ENCODE results near the gene SUSD2. TPM values are rescaled to one million over a fixed set of nuclear protein-coding genes. Genes with fewer than 3 reads are reported as not detected.

SUSD2 gene
- total RNA-seq, 4 donors from 2014 or later: 10.7 to 367 (median 209) TPM

GRCh38 chr22:24176630-24177029 is 4.7 kb upstream of the SUSD2 start:
- TF ChIP-seq CTCF (IDR thresholded peaks at IDR 0.05) (no peak), POLR2A (IDR thresholded peaks at IDR 0.05) (no peak)
- DNase-seq: no peak
- Histone ChIP-seq H3K4me1 (peaks cover 0 to 17% (median 0%) of the 10 kb centered on the region in 4 donors), H3K27me3 (no peaks in the 10 kb centered on the region), H3K27ac (peak overlapping the region in 2 of 4 donors; percentile 6 to 47), H3K4me3 (no peak overlapping the region), H3K9me3 (no peaks in the 10 kb centered on the region), H3K36me3 (peaks cover 0 to 58% (median 0%) of the 10 kb centered on the region in 3 donors)

- peak overlapping the region in 1 of 4 donors; percentile 47 for H3K27ac ChIP-seq
- H3K4me1 ChIP-seq: peaks cover 0 to 17% (median 0%) of the 10 kb centered on the region in 4 donors
- H3K9me3 ChIP-seq: no peaks in the 10 kb centered on the region
- H3K27me3 ChIP-seq: no peaks in the 10 kb centered on the region
- TF ChIP-seq POLR2A (IDR thresholded peaks at IDR 0.05) (no peak), CTCF (IDR thresholded peaks at IDR 0.05) (no peak)
- no peak for DNase-seq
- peaks cover 0 to 54% (median 0%) of the 10 kb centered on the region in 3 donors for H3K36me3 ChIP-seq
- H3K4me3 ChIP-seq: no peak overlapping the region
Observed at GRCh38 chr22:24177045-24177444, 4.2 kb upstream of the SUSD2 start.

GRCh38 chr22:24177456-24177855 is 3.8 kb upstream of the SUSD2 start:
- Histone ChIP-seq H3K27ac (peak overlapping the region in 1 of 4 donors; percentile 47), H3K4me3 (no peak overlapping the region), H3K27me3 (no peaks in the 10 kb centered on the region), H3K36me3 (peaks cover 0 to 50% (median 0%) of the 10 kb centered on the region in 3 donors), H3K4me1 (peaks cover 0 to 22% (median 0%) of the 10 kb centered on the region in 4 donors), H3K9me3 (no peaks in the 10 kb centered on the region)
- no peak for DNase-seq
- TF ChIP-seq CTCF (IDR thresholded peaks at IDR 0.05) (no peak), POLR2A (IDR thresholded peaks at IDR 0.05) (no peak)

GRCh38 chr22:24178021-24178431 is 3.3 kb upstream of the SUSD2 start:
- H3K27me3 ChIP-seq: no peaks in the 10 kb centered on the region
- peaks cover 0 to 26% (median 0%) of the 10 kb centered on the region in 4 donors for H3K4me1 ChIP-seq
- no peak for TF ChIP-seq POLR2A (IDR thresholded peaks at IDR 0.05)
- TF ChIP-seq CTCF (IDR thresholded peaks at IDR 0.05): no peak
- peaks cover 0 to 44% (median 0%) of the 10 kb centered on the region in 3 donors for H3K36me3 ChIP-seq
- no peaks in the 10 kb centered on the region for H3K9me3 ChIP-seq
- no peak overlapping the region for H3K27ac ChIP-seq
- DNase-seq: no peak
- H3K4me3 ChIP-seq: no peak overlapping the region

GRCh38 chr22:24178502-24179440 is 2.5 kb upstream of the SUSD2 start:
- TF ChIP-seq POLR2A (IDR thresholded peaks at IDR 0.05) (no peak), CTCF (IDR thresholded peaks at IDR 0.05) (peak in 2 of 6 experiments; percentile 2 to 7)
- Histone ChIP-seq H3K9me3 (no peaks in the 10 kb centered on the region), H3K36me3 (peaks cover 0 to 40% (median 0%) of the 10 kb centered on the region in 3 donors), H3K27ac (no peak overlapping the region), H3K4me1 (peaks cover 0 to 26% (median 0%) of the 10 kb centered on the region in 4 donors), H3K4me3 (no peak overlapping the region), H3K27me3 (no peaks in the 10 kb centered on the region)
- DNase-seq: no peak

Measured in Peyer's patch (tissue), 4 donors.